EL (cell line): Measurements from ENCODE around the gene AHI1.
"Not testable (repeated sequence)": the region's sequence is repeated elsewhere in the genome, so short reads cannot be mapped to it uniquely, and the experiment has no call there.

Experiments
- DNase-seq: peaks from one replicate; pipeline ENCODE4 v3.0.0-alpha.2; 2016

AHI1 gene

GRCh38 chr6:135505222-135505621, 7.7 kb upstream of the AHI1 start:
- DNase-seq, result no peak

- DNase-seq, result no peak
Measured at GRCh38 chr6:135504734-135505133, 7.2 kb upstream of the AHI1 start.

GRCh38 chr6:135503703-135504475, 6.3 kb upstream of the AHI1 start:
- DNase-seq, result no peak

- no peak for DNase-seq
Measured at GRCh38 chr6:135499441-135500340, 2.2 kb upstream of the AHI1 start.

GRCh38 chr6:135498185-135498841, 773 bp upstream of the AHI1 start:
- DNase-seq, result peak; percentile 89

- no peak for DNase-seq
Measured at GRCh38 chr6:135496800-135497411, 634 bp downstream of the AHI1 start.

- DNase-seq, result peak; percentile 40
Measured at GRCh38 chr6:135493218-135493961, 4.2 kb downstream of the AHI1 start.

GRCh38 chr6:135490381-135490780, 7.2 kb downstream of the AHI1 start:
- no peak for DNase-seq

GRCh38 chr6:135488023-135488422, 9.5 kb downstream of the AHI1 start:
- peak; percentile 84 for DNase-seq

- DNase-seq, result not testable (repeated sequence)
Measured at GRCh38 chr6:135483903-135484302, 13.6 kb downstream of the AHI1 start.

GRCh38 chr6:135481783-135482369, 15.7 kb downstream of the AHI1 start:
- DNase-seq, result no peak

GRCh38 chr6:135479601-135480000, 17.9 kb downstream of the AHI1 start:
- DNase-seq, result no peak

GRCh38 chr6:135478626-135479025, 18.9 kb downstream of the AHI1 start:
- DNase-seq, result no peak

GRCh38 chr6:135475292-135475886, 22.2 kb downstream of the AHI1 start:
- peak; percentile 45 for DNase-seq

- no peak for DNase-seq
Measured at GRCh38 chr6:135474362-135474761, 23.2 kb downstream of the AHI1 start.

GRCh38 chr6:135465903-135466302, 31.6 kb downstream of the AHI1 start:
- no peak for DNase-seq

GRCh38 chr6:135465307-135465706, 32.2 kb downstream of the AHI1 start:
- no peak for DNase-seq

- DNase-seq, result no peak
Measured at GRCh38 chr6:135464634-135465033, 32.9 kb downstream of the AHI1 start.

GRCh38 chr6:135461208-135461607, 36.3 kb downstream of the AHI1 start:
- peak; percentile 6 for DNase-seq

GRCh38 chr6:135458051-135458450, 39.5 kb downstream of the AHI1 start:
- DNase-seq, result no peak

- peak; percentile 46 for DNase-seq
Measured at GRCh38 chr6:135451617-135452190, 45.8 kb downstream of the AHI1 start.
